ENCODE data around the gene RNU5D-1. TPM values are rescaled to one million over a fixed set of nuclear protein-coding genes. Genes with fewer than 3 reads are reported as not detected.

RNU5D-1 gene
- total and polyA plus RNA-seq, 2 of the 13 experiments (the other 11 are each of a cell fraction or from before 2014, with no cell fraction given), result 165 TPM; not detected in 1

DNA sequence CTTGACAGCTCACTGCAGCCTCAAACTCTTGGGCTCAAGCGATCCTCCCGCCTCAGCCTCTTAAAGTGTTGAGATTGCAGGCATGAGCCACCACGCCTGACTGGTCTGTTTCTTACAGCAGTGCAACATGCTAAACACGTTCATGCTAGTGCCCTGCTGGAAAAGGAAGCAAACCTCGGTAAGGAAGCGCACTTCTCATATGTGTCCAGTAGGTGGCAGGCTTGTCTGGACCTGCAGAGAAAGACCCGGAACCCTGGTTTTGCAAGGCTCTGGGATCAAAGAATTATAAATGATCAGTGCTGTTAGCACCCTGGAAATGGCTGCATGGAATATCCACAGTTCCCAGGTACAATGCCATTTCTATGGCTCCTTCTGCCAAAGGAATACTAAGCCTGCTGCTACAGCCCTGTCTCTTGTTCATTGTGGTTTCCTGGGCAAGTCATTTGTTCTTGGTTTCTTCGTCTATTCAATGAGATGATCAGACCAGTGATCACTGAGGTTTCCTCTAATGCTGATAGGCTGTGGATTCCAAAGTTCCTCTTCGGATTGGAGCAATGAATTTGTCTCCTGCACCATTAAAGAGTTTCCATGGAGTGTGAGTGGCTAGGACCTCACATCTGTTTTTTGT is 15.9 kb downstream of the RNU5D-1 start (continued):
- TF ChIP-seq, protein P1, sequence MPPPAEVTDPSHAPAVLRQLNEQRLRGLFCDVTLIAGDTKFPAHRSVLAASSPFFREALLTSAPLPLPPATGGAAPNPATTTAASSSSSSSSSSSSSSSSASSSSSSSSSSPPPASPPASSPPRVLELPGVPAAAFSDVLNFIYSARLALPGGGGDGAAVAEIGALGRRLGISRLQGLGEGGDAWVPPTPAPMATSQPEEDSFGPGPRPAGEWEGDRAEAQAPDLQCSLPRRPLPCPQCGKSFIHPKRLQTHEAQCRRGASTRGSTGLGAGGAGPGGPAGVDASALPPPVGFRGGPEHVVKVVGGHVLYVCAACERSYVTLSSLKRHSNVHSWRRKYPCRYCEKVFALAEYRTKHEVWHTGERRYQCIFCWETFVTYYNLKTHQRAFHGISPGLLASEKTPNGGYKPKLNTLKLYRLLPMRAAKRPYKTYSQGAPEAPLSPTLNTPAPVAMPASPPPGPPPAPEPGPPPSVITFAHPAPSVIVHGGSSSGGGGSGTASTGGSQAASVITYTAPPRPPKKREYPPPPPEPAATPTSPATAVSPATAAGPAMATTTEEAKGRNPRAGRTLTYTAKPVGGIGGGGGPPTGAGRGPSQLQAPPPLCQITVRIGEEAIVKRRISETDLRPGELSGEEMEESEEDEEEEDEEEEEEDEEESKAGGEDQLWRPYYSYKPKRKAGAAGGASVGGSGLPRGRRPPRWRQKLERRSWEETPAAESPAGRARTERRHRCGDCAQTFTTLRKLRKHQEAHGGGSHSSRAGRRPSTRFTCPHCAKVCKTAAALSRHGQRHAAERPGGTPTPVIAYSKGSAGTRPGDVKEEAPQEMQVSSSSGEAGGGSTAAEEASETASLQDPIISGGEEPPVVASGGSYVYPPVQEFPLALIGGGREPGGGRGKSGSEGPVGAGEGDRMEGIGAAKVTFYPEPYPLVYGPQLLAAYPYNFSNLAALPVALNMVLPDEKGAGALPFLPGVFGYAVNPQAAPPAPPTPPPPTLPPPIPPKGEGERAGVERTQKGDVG (CRISPR knock-in tag; IDR thresholded peaks at IDR 0.05; ENCODE audit: borderline replicate concordance), result no peak
- TF ChIP-seq HNRNPLL (IDR thresholded peaks at IDR 0.05; ENCODE audit: low read depth, low read length, poor library complexity, severe bottlenecking) (no peak), XRCC5 (optimal IDR thresholded peaks at IDR 0.05; ENCODE audit: low read length) (peak; percentile 27), CREB1 (IDR thresholded peaks at IDR 0.05) (no peak), CREB1 (CRISPR knock-in tag; IDR thresholded peaks at IDR 0.05) (peak; percentile 18; the same call in 1 of the 2 replicates)

DNA sequence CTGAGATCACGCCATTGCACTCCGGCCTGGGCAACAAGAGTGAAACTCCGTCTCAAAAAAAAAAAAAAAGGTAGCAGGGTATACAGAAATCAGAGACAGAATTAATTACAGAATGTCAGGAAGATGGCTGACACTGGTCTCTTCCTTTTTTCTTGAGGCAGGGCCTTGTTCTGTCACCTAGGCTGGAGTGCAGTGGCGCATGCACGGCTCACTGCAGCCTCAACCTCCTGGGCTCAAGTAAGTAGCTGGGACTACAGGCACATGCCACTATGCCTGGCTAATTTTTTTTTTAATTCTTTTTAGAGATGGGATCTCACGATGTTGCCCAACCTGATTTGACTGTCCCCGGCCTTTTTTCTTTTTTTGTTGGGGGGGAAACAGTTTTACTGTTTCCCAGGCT is 16.4 kb downstream of the RNU5D-1 start:
- intact Hi-C loops (cut with micrococcal nuclease; ENCODE audit: unreplicated experiment), result no loop called here
- BruUV-seq (replicated peaks), result no TSS peak
- no peaks in the 10 kb centered on the region for H3K36me3 ChIP-seq (replicated peaks in 1 of 2; ENCODE audit: control insufficient read depth in 1 of 2, insufficient read depth in 2 of 2, low read length in 2 of 2)
- in situ Hi-C loops (cut with HindIII; ENCODE audit: extremely low pct_ligation_motif_present, low pct_unique_long_range_greater_than_20kb), result no loop called here
- CTCF ChIA-PET (ENCODE audit: low intra/inter-chr PET ratio, low total read pairs), result interaction anchor here (1.4 kb wide), 1 partner anchor 15 kb away, joined by 4 read pairs; no protein-coding TSS in a partner anchor
- WGBS (ENCODE audit: low lambda C conversion rate), result 69% methylated on average over 7 of the region's 7 CpGs
- peak overlapping the region; percentile 51 for H3K4me2 ChIP-seq (ENCODE audit: low read depth, low read length)
- TF ChIP-seq ERF (CRISPR knock-in tag; IDR thresholded peaks at IDR 0.05), result no peak
- TF ChIP-seq KLF13 (CRISPR knock-in tag; IDR thresholded peaks at IDR 0.05), result no peak
- TF ChIP-seq, protein P2, sequence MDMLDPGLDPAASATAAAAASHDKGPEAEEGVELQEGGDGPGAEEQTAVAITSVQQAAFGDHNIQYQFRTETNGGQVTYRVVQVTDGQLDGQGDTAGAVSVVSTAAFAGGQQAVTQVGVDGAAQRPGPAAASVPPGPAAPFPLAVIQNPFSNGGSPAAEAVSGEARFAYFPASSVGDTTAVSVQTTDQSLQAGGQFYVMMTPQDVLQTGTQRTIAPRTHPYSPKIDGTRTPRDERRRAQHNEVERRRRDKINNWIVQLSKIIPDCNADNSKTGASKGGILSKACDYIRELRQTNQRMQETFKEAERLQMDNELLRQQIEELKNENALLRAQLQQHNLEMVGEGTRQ (IDR thresholded peaks at IDR 0.05; ENCODE audit: low read depth, low read length), result no peak
- TF ChIP-seq, protein P2 (CRISPR knock-in tag; IDR thresholded peaks at IDR 0.05; ENCODE audit: borderline replicate concordance), result no peak
- TF ChIP-seq SALL1 (CRISPR knock-in tag; IDR thresholded peaks at IDR 0.05), result no peak
- TF ChIP-seq, protein P3, sequence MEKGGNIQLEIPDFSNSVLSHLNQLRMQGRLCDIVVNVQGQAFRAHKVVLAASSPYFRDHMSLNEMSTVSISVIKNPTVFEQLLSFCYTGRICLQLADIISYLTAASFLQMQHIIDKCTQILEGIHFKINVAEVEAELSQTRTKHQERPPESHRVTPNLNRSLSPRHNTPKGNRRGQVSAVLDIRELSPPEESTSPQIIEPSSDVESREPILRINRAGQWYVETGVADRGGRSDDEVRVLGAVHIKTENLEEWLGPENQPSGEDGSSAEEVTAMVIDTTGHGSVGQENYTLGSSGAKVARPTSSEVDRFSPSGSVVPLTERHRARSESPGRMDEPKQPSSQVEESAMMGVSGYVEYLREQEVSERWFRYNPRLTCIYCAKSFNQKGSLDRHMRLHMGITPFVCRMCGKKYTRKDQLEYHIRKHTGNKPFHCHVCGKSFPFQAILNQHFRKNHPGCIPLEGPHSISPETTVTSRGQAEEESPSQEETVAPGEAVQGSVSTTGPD (CRISPR knock-in tag; IDR thresholded peaks at IDR 0.05), result no peak
- TF ChIP-seq ZNF816 (CRISPR knock-in tag; IDR thresholded peaks at IDR 0.05; ENCODE audit: borderline replicate concordance), result no peak
- TF ChIP-seq REL (CRISPR knock-in tag; conservative IDR thresholded peaks at IDR 0.05), result no peak
- no peak for TF ChIP-seq MXD4 (CRISPR knock-in tag; IDR thresholded peaks at IDR 0.05)
- TF ChIP-seq RBM39 (IDR thresholded peaks at IDR 0.05; ENCODE audit: low read depth, low read length, poor library complexity, severe bottlenecking), result no peak
- TF ChIP-seq IKZF4 (CRISPR knock-in tag; IDR thresholded peaks at IDR 0.05; ENCODE audit: borderline replicate concordance, low read depth, not compliant biosample characterization), result no peak
- no peak for TF ChIP-seq STAG1 (CRISPR knock-in tag; IDR thresholded peaks at IDR 0.05)
- H2AFZ ChIP-seq (ENCODE audit: low read length), result no peak overlapping the region
- H3K4me1 ChIP-seq (ENCODE audit: insufficient read depth, low read length), result peaks cover 32% of the 10 kb centered on the region
- FAIRE-seq, result no peak
- H4K20me1 ChIP-seq (ENCODE audit: insufficient read depth, low read length), result no peaks in the 10 kb centered on the region
- H3K4me3 ChIP-seq (replicated peaks in 1 of 3; ENCODE audit: insufficient read depth in 1 of 3, low read depth in 2 of 3, low read length in 3 of 3), result no peak overlapping the region
- no peak overlapping the region for H3K27ac ChIP-seq (ENCODE audit: extremely low read length, insufficient read depth, low read length)
- peaks cover 0 to 12% of the 10 kb centered on the region in 2 experiments; a peak in 1 of 5 replicates for H3K27me3 ChIP-seq (ENCODE audit: control insufficient read depth in 1 of 2, insufficient read depth in 2 of 2, low read length in 2 of 2)
- POLR2A ChIA-PET, result interaction anchor here (0.8 kb wide), 1 partner anchor 16 kb away, joined by 3 read pairs; the partner anchor contains the start of gene RNU5D-1
- H3K79me2 ChIP-seq (ENCODE audit: insufficient read depth, low read length), result no peaks in the 10 kb centered on the region
- no peak overlapping the region for H3K9ac ChIP-seq (ENCODE audit: insufficient read depth, low read depth, low read length)
- DNase-seq (ENCODE audit: low spot score), result no peak
- no peaks in the 10 kb centered on the region for H3K9me3 ChIP-seq (ENCODE audit: low read length)
- ATAC-seq, result peak; percentile 27; the same call in 2 of the 3 replicates

Data from HepG2 (cell line).